HG03196 (cell line): Measurements from ENCODE around the gene B4GALT2.

Experiments
- ATAC-seq: cut with Tn5 transposase; IDR thresholded peaks from one replicate; pipeline ENCODE4 v1.9.1; 2021; ENCODE audit not compliant: unreplicated experiment

Gene B4GALT2

GRCh38 chr1:43969416-43969745, 9.6 kb upstream of the B4GALT2 start:
- ATAC-seq: no peak

- ATAC-seq: peak; percentile 72
These were observed 9.1 kb upstream of the B4GALT2 start, which contains the start of gene DPH2 for GRCh38 chr1:43969746-43970466. Gene DPH2 (plus strand): TSS chr1:43970010. CDS start chr1:43970176, 166 bp downstream.

GRCh38 chr1:43970502-43970901, 8.5 kb upstream of the B4GALT2 start:
- no peak for ATAC-seq

- ATAC-seq: no peak
These were observed 8.1 kb upstream of the B4GALT2 start for GRCh38 chr1:43970911-43971310.

- no peak for ATAC-seq
These were observed 7.6 kb upstream of the B4GALT2 start for GRCh38 chr1:43971336-43971980.

- peak; percentile 1 for ATAC-seq
These were observed 5.0 kb upstream of the B4GALT2 start for GRCh38 chr1:43973981-43974442.

GRCh38 chr1:43974443-43975248, 4.4 kb upstream of the B4GALT2 start, which contains the start of gene ATP6V0B:
Gene ATP6V0B (plus strand): TSS chr1:43974960. CDS start chr1:43975041, 81 bp downstream.
- peak; percentile 49 for ATAC-seq

- ATAC-seq: no peak
These were observed 3.6 kb upstream of the B4GALT2 start for GRCh38 chr1:43975249-43975961.

- ATAC-seq: no peak
These were observed 3.0 kb upstream of the B4GALT2 start for GRCh38 chr1:43976045-43976444.

GRCh38 chr1:43976890-43977289, 2.1 kb upstream of the B4GALT2 start:
- no peak for ATAC-seq

- no peak for ATAC-seq
These were observed 1.4 kb upstream of the B4GALT2 start for GRCh38 chr1:43977376-43978263.

- ATAC-seq: no peak
These were observed 803 bp upstream of the B4GALT2 start for GRCh38 chr1:43978264-43978550.

- ATAC-seq: no peak
These were observed 184 bp downstream of the B4GALT2 start for GRCh38 chr1:43979261-43979527.

GRCh38 chr1:43979528-43980254, 681 bp downstream of the B4GALT2 start:
- no peak for ATAC-seq

GRCh38 chr1:43980255-43981134, 1.5 kb downstream of the B4GALT2 start:
- no peak for ATAC-seq

- no peak for ATAC-seq
These were observed 2.1 kb downstream of the B4GALT2 start for GRCh38 chr1:43981135-43981491.

GRCh38 chr1:43981636-43982035, 2.6 kb downstream of the B4GALT2 start:
- no peak for ATAC-seq

- ATAC-seq: no peak
These were observed 3.2 kb downstream of the B4GALT2 start for GRCh38 chr1:43982241-43982640.

GRCh38 chr1:43982808-43983207, 3.8 kb downstream of the B4GALT2 start:
- ATAC-seq: no peak
